Right cardiac atrium (tissue), 5 donors: ENCODE results near the gene TRMT13. TPM values are rescaled to one million over a fixed set of nuclear protein-coding genes. Genes with fewer than 3 reads are reported as not detected.
A peak's percentile ranks its signal among the peaks of the same experiment; 100 is the strongest.

Experiments used
- ATAC-seq, 2 donors: fragments of 200-7000 bp; cut with Tn5 transposase; one replicate each; pipeline versions ENCODE4 v1.8.0 to v1.9.1; 2020; ENCODE audit warnings: moderate library complexity in 2 of 2, mild to moderate bottlenecking in 1 of 2
- DNase-seq, 3 donors: peaks; one replicate each; pipeline ENCODE4 v3.0.0-alpha.2; 2020
- H3K27ac ChIP-seq: one replicate; pipeline ENCODE4 v1.5.1; 2013; ENCODE audit warnings: mild to moderate bottlenecking, low read length, control low read depth, moderate library complexity
- H3K27me3 ChIP-seq: one replicate; pipeline ENCODE4 v1.6.1; 2013; ENCODE audit not compliant: control insufficient read depth, insufficient read depth
- H3K4me1 ChIP-seq: one replicate; pipeline ENCODE4 v1.6.1; 2013; ENCODE audit warnings: low read length; ENCODE audit not compliant: control insufficient read depth, insufficient read depth
- H3K4me3 ChIP-seq: one replicate; pipeline ENCODE4 v1.5.1; 2013; ENCODE audit warnings: low read length, control low read depth
- H3K9me3 ChIP-seq: one replicate; pipeline ENCODE4 v1.6.1; 2013; ENCODE audit warnings: low read length; ENCODE audit not compliant: control insufficient read depth
- WGBS: extraction: QIAGEN DNeasy Blood & Tissue Kit; methylation state at CpG from one replicate; pipeline ENCODE4 v1.1.7; 2013; 5-methylcytosine and 5-hydroxymethylcytosine counted together
- intact Hi-C, 4 donors: fragments of 100-400 bp; cut with DNase I; formaldehyde crosslinking; loops; one replicate each; pipeline versions ENCODE4 v1.11.0 to v1.14.0; 2022 to 2023
- polyA plus RNA-seq: library from polyadenylated mRNA; stranded (reverse); fragments of 200-250 nt; gene quantifications from one replicate; pipeline ENCODE4 v1.2.3, GENCODE V29; 2013
- total RNA-seq, 4 donors: library from RNA; stranded (reverse); fragmentation: NEBNext Ultra II Directional; extraction: Animal tissue kit (Norgen Biotek cat#: 25700); gene quantifications; one replicate each; pipeline ENCODE4 v1.2.1, GENCODE V29; 2021
- donor health status: healthy with polysubstance abuse.
- donor health status: DM: no; HTN: yes; CAD: no.
- donor health status: DM: no; HTN: no; CAD: no.
- donor health status: DM: no; HTN: yes; CAD: no; lungs with severe emphysema.
- donor health status: DM: yes; HTN: yes; CAD: no.

TRMT13 gene
- total and polyA plus RNA-seq, 5 donors = 4.8 to 8.4 (median 7.4) TPM

DNA sequence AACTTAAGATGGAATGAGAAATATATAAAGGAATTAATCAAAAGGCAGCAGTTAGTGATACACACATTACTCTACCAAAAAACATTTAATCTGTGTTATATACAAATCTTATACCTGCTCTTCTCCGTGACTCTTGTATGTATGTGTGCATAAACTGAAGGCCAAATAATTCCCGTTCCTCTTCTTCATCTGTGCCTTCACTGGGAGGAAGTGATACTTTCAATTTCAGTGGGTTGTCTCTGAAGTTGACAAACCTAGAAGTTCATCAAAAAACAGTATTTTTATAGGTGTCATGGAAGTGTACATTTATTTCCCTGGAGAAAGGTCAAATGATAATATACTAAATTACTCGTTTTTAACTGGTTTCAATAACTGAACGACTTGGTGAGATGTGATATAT lies 19.3 kb downstream of the TRMT13 start:
- intact Hi-C loops = loop anchor here in 1 of 4 donors (10.0 kb wide), 1 partner anchor 267 kb away; no protein-coding TSS in a partner anchor
- Histone ChIP-seq H3K9me3 (no peaks in the 10 kb centered on the region), H3K4me3 (no peak overlapping the region), H3K27me3 (no peaks in the 10 kb centered on the region), H3K27ac (no peak overlapping the region), H3K4me1 (no peaks in the 10 kb centered on the region)
- WGBS = 73% methylated on average over 4 of the region's 4 CpGs
- ATAC-seq (no peak), DNase-seq (no peak)

DNA sequence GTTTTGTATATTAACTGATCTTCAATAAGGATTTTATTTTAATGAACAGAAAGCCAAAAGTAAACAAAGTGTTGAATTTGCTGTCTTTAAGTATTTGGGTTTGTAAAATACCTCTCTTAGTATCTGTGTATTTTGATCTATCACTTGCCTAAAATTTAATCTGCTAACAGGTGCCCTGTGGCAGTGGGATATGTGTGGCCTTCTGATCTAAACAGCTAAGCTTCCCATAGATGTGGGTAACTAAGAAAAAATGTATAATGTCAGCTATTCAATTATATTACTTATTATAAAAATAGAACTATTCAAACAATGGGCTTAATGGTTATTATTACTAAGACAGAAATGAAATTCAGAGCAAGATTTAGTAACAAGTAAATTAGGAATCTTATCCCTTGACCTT lies 29.9 kb downstream of the TRMT13 start:
- no peak overlapping the region for H3K4me3 ChIP-seq
- ATAC-seq (no peak), DNase-seq (no peak)
- no peaks in the 10 kb centered on the region for H3K9me3 ChIP-seq
- intact Hi-C loops = no loop called here
- H3K27me3 ChIP-seq = no peaks in the 10 kb centered on the region
- H3K27ac ChIP-seq = no peak overlapping the region
- no peaks in the 10 kb centered on the region for H3K4me1 ChIP-seq

DNA sequence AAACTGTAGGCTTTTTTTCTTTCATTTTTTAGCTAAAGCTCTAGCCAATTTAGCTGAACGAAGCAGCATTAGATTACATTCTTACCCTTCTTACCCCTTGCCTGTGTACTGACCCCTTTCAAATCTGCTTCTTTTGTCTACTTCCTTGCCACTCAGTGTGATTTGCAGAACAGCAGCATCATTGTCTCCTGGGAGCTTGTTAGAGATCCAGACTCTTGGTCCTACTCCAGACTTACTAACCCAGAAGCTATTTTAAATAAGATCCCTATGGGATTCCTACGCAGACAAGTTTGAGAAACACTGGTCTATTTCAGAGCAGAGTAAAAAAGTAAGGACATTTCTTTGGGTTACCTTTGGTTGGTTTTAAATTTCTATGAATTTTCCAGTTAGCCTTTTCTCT lies 31.3 kb downstream of the TRMT13 start:
- ATAC-seq (peak; percentile 33 to 42), DNase-seq (no peak)
- Histone ChIP-seq H3K27me3 (no peaks in the 10 kb centered on the region), H3K4me3 (no peak overlapping the region), H3K27ac (no peak overlapping the region), H3K4me1 (no peaks in the 10 kb centered on the region), H3K9me3 (no peaks in the 10 kb centered on the region)
- 41% methylated on average over 2 of the region's 2 CpGs for WGBS
- intact Hi-C loops = no loop called here

DNA sequence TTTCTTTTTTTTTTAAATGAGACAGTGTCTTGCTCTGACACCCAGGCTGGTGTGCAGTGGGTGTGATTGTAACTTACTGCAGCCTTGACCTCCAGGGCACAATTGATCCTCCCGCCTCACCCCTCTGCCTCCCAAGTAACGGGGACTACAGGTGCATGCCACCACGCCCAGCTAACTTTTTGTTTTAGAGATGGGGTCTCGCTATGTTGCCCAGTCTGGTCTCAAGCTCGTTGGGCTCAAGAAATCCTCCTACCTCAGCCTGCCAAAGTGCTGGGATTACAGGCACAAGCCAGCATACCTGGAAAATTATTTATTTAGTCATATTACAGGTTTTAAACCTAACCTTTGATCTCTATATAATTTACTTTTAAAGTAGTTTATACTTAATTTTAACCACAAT lies 31.7 kb downstream of the TRMT13 start:
- H3K4me3 ChIP-seq = no peak overlapping the region
- no peak for DNase-seq
- no peaks in the 10 kb centered on the region for H3K4me1 ChIP-seq
- no peak overlapping the region for H3K27ac ChIP-seq
- no peaks in the 10 kb centered on the region for H3K9me3 ChIP-seq
- ATAC-seq = no peak
- intact Hi-C loops = no loop called here
- no peaks in the 10 kb centered on the region for H3K27me3 ChIP-seq
- WGBS = 88% methylated on average over 5 of the region's 5 CpGs

DNA sequence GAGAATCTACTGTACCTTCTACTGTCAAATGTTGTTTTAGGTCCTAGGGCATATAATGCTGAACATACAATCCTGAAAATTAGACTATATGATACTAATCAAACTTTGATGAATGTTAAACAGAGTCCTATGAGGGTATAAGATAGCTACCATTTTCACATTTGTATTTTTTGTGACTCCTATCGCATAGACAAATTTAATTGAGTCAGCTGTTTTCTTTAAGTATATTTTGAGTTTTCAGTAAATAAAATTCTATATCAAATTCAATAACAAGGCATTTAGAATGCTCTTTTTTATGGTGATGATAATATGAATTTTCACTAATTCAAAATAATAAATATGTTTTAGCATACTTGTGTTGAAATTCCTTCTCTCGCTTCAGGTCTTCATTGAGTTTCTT lies 35.1 kb downstream of the TRMT13 start:
- DNase-seq (no peak), ATAC-seq (no peak)
- over 99% methylated on average over 2 of the region's 2 CpGs for WGBS
- Histone ChIP-seq H3K4me3 (no peak overlapping the region), H3K27ac (no peak overlapping the region), H3K9me3 (no peaks in the 10 kb centered on the region), H3K4me1 (no peaks in the 10 kb centered on the region), H3K27me3 (no peaks in the 10 kb centered on the region)
- intact Hi-C loops = no loop called here

DNA sequence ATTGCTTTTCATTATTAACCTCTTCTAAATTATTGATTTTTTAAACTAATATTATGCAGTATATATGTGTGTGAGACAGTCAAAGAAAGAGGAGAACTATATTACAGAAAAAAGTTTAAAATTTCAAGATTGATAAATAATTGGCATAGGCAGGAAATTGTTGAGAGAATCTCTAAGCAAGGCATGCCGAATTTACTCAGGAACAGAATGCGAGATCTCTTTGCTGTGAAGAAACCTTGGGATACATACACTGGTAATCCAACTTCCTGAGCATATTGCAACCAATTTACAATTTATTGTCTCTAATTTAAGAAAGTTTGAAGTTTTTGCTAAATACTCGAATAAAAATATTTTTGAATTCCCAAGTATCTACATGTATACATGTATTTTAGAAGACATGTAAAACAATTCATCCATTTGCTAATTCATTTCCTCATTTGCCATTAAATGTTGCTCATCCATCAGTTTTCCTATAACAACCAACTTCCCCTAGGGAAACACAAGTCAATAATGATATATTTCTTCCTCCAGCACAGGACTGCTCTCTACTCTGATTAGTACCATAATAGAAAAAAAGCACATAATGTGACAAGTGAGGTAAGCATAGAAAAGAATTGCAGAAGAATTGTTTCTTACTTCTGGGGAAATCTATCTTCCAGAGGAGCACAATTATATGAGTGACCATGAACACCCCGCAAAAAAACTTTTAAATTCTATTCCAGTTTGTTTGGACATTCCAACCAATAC lies 44.5 kb downstream of the TRMT13 start:
- peaks cover 2% of the 10 kb centered on the region for H3K4me1 ChIP-seq
- intact Hi-C loops = no loop called here
- no peaks in the 10 kb centered on the region for H3K27me3 ChIP-seq
- DNase-seq (no peak), ATAC-seq (no peak)
- 69% methylated on average over 4 of the region's 4 CpGs for WGBS
- peak overlapping the region; percentile 70 for H3K4me3 ChIP-seq
- no peaks in the 10 kb centered on the region for H3K9me3 ChIP-seq
- no peak overlapping the region for H3K27ac ChIP-seq

DNA sequence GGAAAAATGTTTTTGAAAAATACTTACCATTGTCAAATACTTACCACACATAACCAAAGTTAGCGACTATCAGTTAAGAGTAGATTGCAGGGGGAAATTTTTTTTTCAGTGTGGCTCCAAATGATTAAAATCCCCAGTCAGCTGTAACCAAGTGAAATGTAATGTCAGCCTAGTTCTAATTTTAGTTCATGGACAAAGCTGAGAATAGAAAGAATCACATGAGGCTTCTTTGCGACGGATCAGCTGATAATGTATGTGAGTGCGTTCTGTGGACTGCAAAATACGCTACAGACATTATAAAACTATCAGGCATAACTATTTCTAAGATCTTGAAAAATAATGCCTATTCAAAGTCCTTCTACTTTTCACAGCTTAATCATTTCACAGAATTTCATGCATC lies 45.1 kb downstream of the TRMT13 start, which contains the start of gene LRRC39:
Gene LRRC39, minus strand, starts transcription at position 166 of the 400 bp plus-strand sequence. CDS start 9,740 bp downstream, outside the sequence.
- H3K4me1 ChIP-seq = peaks cover 2% of the 10 kb centered on the region
- ATAC-seq (peak; percentile 58 to 74), DNase-seq (no peak)
- 35% methylated on average over 5 of the region's 5 CpGs for WGBS
- no peaks in the 10 kb centered on the region for H3K27me3 ChIP-seq
- no peaks in the 10 kb centered on the region for H3K9me3 ChIP-seq
- H3K27ac ChIP-seq = no peak within 1 kb of the TSS
- peak within 1 kb of the TSS; percentile 70 for H3K4me3 ChIP-seq
- intact Hi-C loops = no loop called here

DNA sequence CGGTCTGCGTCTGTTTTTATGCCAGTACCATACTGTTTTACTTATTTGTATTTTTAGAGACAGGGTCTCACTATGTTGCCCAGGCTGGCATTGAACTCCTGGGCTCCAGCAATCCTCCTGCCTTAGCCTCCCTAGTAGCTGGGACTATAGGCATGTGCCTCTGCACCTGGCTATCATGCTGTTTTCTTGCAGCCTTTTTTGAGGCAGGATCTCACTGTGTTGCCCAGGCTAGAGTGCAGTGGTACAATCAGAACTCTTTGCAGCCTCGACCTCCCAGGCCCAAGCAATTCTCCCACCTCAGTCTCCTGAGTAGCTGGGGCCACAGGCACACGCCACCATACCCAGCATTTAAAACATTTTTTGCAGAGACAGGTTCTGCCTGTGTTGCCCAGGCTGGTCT lies 50.4 kb downstream of the TRMT13 start:
- Histone ChIP-seq H3K27me3 (no peaks in the 10 kb centered on the region), H3K4me1 (peaks cover 2% of the 10 kb centered on the region), H3K9me3 (no peaks in the 10 kb centered on the region), H3K27ac (no peak overlapping the region), H3K4me3 (no peak overlapping the region)
- 96% methylated on average over 4 of the region's 4 CpGs for WGBS
- intact Hi-C loops = no loop called here
- DNase-seq = no peak
- no peak for ATAC-seq

DNA sequence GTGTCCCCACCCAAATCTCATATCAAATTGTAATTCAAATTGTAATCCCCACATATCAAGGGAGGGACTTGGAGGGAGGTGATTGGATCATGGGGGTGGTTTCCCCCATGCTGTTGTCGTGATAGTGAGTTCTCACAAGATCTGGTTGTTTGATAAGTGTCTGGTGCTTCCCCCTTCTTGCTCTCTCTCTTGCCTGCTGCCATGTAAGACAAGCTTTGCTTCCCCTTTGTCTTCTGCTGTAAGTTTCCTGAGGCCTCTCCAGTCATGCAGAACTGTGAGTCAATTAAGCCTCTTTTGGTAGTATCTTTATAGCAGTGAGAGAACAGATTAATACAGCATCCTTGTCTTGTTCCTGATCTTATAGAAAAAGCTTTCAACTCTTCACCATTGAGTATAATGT lies 51.6 kb downstream of the TRMT13 start:
- H3K4me3 ChIP-seq = no peak overlapping the region
- DNase-seq (no peak), ATAC-seq (no peak)
- H3K27ac ChIP-seq = no peak overlapping the region
- intact Hi-C loops = no loop called here
- no peaks in the 10 kb centered on the region for H3K27me3 ChIP-seq
- H3K4me1 ChIP-seq = no peaks in the 10 kb centered on the region
- H3K9me3 ChIP-seq = no peaks in the 10 kb centered on the region
- WGBS = 31% methylated on average over 1 of the region's 1 CpG

DNA sequence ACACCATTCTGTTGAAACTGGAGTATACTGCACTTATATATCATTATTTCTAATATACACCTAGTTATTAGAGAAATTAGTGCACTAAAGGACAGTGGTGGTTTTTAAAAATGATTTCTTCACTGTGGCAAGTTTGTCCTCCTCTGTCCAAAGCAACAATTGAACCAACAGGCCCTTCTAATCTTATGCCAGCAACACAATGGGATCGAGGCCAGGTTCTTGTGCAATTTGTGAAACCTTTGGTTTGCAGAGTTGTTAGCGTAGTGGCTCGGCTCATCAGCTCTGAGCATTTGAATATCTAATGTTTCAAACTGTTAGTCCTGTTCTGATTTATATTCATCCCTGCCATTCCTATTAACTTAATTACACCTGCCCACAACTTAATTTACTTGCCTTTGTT lies 54.9 kb downstream of the TRMT13 start:
- intact Hi-C loops = no loop called here
- WGBS = 46% methylated on average over 3 of the region's 3 CpGs
- H3K4me1 ChIP-seq = no peaks in the 10 kb centered on the region
- ATAC-seq (peak; percentile 84 to 87), DNase-seq (peak; percentile 63 to 82 (median 68))
- H3K9me3 ChIP-seq = no peaks in the 10 kb centered on the region
- no peak overlapping the region for H3K4me3 ChIP-seq
- H3K27ac ChIP-seq = no peak overlapping the region
- no peaks in the 10 kb centered on the region for H3K27me3 ChIP-seq

DNA sequence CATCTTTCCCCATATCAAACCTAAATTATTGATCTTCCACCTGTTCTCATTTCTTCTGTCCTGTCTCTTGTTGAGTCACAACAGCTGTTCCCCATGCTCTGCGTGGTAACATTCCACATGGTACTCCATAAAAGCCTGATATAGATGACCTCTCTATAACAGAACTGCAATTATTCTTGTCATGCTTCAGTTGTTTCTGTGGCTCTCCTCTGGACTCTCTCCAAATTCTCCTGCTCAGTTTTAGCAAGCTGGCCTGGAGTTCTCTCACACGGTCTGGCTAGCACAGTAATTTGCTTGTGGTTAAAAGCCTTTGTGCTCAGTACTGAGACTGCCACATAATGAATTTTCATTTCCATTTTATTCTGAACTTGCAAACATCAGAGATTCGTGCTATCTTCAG lies 55.7 kb downstream of the TRMT13 start:
- peak; percentile 72 to 83 for ATAC-seq
- no peaks in the 10 kb centered on the region for H3K4me1 ChIP-seq
- intact Hi-C loops = no loop called here
- peak overlapping the region; percentile 88 for H3K27ac ChIP-seq
- no peak overlapping the region for H3K4me3 ChIP-seq
- no peak for DNase-seq
- 27% methylated on average over 3 of the region's 3 CpGs for WGBS
- H3K9me3 ChIP-seq = no peaks in the 10 kb centered on the region
- no peaks in the 10 kb centered on the region for H3K27me3 ChIP-seq

DNA sequence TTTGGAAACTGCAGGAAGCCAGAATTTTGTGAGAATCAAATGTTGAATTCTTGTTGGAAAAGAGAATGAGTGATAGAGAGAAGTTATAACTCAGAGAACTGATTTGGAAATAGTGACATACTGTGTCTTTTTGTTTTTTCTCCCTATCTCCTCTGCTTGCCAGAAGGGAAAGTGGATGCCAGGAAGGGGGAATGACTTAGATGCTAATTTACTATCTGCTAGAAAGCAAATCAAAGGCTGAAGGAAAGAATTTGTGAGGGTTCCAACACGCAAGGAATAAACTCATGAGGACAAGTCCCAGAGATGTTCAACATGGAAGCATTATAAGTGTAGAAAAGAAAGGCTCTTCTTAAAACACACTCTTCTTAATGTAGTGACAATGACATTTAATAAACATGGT lies 65.6 kb downstream of the TRMT13 start:
- Histone ChIP-seq H3K9me3 (no peaks in the 10 kb centered on the region), H3K27me3 (no peaks in the 10 kb centered on the region), H3K27ac (no peak overlapping the region), H3K4me3 (no peak overlapping the region), H3K4me1 (no peaks in the 10 kb centered on the region)
- WGBS = 91% methylated on average over 1 of the region's 1 CpG
- intact Hi-C loops = no loop called here
- no peak for DNase-seq
- no peak for ATAC-seq
